ENCODE data around the gene SLC39A9.

SLC39A9 gene

GRCh38 chr14:69398053-69398817 is at the start of gene SLC39A9, which contains the start of gene ERH:
Gene SLC39A9, plus strand, starts transcription at chr14:69398692. Its CDS starts 678 bp downstream, at chr14:69399370.
Gene ERH, minus strand, starts transcription at chr14:69398299. Its CDS starts 66 bp downstream, at chr14:69398233.
- DNase-seq, result peak; percentile 98

GRCh38 chr14:69349091-69349777 is 49.3 kb upstream of the SLC39A9 start:
- DNase-seq, result no peak

- no peak for DNase-seq
Measured at GRCh38 chr14:69350892-69351291, 47.6 kb upstream of the SLC39A9 start.

DNA sequence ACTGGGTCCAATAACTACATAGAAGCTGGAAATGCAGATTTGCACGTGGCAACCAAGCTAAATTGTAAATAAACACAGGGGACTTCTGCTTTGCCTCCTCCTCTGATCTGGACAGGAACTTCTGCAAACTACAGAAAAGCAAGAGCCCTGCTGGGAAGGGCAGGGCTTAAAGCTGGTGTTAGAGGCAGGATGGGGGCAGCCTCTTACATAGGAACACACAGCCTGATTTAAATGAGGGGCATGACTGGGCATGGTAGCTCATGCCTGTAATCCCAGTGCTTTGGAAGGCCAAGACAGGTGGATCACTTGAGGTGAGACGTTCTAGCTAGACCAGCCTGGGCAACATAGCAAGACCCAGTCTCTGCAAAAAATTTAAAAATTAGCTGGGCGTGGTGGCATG is 47.1 kb upstream of the SLC39A9 start:
- DNase-seq, result no peak

DNA sequence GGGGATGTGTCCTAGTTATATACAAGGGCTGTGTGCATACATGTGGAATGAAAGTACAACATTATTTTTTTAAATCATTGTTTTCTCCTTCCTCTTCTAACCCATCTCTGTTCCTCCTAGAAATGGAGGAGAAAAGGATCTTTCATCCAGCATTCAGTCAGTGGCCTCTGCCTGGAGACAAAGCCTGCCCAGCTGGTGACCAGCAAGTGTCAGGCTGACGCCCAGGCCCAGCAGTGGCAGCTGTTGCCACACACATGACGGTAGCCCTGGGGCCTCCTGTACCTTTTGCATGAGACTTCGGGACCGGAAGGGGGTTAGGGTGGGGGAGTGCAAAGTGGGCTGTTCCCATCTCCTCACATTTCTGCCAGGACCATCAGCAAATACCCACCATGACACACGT is 46.6 kb upstream of the SLC39A9 start:
- DNase-seq, result no peak

DNA sequence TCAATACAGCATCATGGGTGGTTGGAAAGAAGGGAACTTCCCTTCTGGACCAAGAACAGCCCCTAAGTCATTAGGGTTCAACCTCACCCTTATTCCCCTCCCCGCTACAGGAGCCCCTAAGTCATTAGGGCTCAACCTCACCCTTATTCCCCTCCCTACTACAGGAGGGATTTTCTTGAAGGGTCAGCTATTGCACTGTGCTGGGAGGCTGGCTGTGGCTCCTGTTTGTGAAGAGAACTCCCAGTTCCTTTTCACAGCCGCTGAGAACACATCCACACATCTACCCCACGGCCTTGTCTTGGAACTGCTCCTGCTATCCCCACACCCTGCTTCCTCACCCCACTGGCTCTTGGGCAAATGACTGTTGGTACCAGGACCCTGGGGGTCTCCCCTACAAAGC is 45.3 kb upstream of the SLC39A9 start:
- DNase-seq, result no peak

- no peak for DNase-seq
Measured at GRCh38 chr14:69354383-69355153, 43.9 kb upstream of the SLC39A9 start.

DNA sequence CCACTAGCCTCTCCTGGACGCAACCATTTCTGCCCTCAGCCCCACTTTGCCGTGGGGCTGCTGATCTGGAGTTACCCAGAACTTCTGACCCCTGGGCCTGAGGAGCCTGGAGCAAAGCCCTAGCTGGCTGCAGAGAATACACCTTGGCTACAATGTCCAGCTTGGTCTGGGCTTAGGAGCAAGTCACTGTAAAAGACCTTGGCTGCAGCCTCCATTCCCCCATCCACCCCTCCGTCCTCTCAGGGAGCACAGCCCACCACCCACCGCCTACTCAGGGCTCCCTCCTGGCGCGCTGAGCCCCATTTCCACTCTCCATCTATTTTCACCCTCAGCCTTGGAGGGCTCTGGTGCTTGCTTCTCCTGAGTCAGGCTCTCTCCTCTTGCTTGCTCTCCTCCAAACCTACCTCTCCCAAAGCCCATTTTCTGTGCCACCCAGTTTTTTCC is 43.3 kb upstream of the SLC39A9 start:
- DNase-seq, result no peak

GRCh38 chr14:69355607-69356281 is 42.7 kb upstream of the SLC39A9 start:
- DNase-seq, result peak; percentile 66

DNA sequence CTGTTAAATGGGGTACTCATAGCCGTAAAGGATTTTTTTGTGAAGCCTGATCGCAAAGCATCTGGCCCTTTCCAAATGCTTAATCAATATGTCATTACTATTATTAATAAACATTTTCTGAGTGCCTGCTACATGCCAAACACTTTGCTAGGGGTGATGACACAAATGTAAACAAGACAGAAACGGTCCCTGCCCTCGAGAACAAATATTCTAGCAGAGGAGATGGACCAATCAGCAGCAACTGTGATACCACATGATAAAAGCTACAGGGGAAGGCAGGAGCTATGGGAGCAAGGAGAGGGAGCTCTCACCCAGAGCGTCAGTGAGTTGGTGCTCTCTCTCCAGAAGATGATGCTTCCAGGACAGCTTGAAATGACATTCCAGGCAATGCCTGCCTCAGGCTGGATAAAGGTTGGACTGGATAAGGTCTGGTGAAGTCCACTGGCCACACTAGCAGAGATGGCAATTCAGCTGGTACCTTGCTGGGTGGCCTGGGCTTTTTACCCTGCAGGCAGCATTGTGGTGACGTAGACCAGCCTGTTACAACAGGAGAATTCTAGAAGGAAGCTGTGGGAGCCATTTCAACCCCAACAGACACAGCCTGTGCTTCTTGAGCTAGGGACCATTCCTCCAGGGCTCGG is 41.5 kb upstream of the SLC39A9 start:
- DNase-seq, result no peak

DNA sequence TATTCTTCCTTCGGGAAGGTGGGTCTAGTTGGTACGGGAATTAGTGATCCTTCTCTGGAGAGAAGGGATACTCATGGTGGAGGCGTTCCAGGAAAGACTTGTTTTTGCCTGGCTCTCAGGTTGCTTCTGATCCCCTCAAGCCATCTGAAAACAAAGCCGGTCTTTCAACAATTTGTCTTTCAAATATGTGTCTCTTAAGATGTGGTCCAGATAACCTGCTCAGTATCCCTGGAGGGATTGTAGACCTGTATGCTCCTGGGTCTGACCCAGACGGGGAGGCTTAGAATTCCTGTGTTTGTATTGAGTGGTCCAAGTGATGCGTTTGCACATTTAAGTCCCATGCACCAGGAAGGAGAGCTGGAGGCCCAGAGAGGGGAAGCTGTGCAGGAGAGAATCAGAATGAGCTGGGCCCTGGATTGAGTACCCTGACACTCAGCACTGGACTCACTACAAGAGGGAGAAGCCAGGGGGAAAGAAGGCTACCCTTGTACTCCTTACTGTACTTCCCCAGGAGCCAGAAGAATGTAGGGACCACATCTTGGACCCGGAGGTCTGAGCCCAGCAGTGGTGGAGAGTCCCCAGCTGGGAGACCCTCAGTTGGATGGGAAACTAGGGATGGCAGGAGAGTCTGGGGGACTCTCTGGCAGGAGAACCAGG is 40.8 kb upstream of the SLC39A9 start:
- no peak for DNase-seq

- DNase-seq, result no peak
Measured at GRCh38 chr14:69358233-69358963, 40.1 kb upstream of the SLC39A9 start.

GRCh38 chr14:69358966-69359365 is 39.5 kb upstream of the SLC39A9 start:
- DNase-seq, result no peak

DNA sequence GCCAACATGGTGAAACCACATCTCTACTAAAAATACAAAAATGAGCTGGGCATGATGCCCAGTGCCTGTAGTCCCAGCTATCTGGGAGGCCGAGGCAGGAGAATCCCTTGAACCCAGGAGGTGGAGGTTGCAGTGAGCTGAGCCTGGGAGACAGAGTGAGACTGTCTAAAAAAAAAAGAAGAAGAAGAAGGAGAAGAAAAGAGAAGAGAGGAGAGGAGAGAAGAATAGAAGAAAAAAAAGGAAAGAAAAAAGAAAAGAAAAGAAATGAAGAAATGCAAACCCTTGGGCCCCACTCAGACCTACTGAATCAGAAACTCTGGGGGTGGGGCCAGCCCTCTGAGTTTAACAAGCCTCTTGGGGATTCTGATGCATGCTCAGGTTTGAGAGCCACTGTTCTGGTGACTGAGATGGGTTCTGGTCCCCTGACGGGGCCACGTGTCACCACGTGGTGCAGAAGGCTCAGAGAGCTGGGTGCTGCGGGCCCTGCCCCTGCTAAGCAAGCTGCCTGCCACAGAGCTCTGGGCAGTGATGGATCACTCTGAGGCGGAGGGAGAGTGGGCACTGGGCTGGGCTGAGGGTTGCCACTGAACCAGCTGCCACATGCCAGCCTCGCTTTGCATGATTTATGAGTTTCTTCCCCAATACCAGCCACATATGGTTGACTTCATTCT is 37.9 kb upstream of the SLC39A9 start:
- peak; percentile 7 for DNase-seq

- DNase-seq, result no peak
Measured at GRCh38 chr14:69363055-69363454, 35.4 kb upstream of the SLC39A9 start.

DNA sequence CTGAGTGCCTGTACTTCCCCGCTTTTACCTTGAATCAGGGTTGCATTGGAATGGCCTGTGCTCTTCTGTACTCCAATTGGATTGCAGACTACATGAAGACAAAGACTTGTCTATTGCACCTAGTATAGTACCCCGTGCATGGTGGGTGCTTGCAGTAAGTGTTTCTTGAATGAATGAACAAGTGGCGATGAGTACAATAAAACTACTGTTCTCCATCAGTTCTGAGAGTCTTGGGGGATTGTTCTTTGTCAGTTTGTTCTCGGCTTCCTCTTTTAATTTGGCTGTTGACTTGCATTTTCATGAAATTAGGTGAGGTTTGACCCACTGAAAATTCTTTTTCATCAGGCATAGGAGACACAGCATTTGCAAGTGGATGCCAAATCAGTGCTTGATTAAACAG is 34.5 kb upstream of the SLC39A9 start:
- DNase-seq, result no peak

- no peak for DNase-seq
Measured at GRCh38 chr14:69364378-69364777, 34.1 kb upstream of the SLC39A9 start.

DNA sequence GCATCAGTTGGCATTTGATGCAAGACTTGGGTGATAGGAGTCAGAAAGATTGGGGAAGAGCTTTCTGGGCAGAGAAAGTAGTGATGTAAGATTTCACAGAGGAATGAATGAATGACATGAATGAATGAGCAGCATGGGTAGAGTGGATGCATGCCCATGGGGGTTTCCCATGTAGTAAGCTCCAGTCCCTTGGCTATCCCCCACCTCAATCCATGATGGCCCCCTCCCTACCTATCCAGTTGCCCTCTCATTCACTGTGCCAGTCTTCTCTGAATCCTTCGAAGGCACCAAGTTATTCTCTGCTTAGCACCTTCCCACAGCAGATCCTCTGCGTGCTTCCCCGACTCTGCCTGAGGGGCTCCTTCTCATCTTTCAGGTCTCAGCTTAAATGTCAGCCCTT is 32.4 kb upstream of the SLC39A9 start:
- no peak for DNase-seq

GRCh38 chr14:69366761-69367160 is 31.7 kb upstream of the SLC39A9 start:
- DNase-seq, result no peak

DNA sequence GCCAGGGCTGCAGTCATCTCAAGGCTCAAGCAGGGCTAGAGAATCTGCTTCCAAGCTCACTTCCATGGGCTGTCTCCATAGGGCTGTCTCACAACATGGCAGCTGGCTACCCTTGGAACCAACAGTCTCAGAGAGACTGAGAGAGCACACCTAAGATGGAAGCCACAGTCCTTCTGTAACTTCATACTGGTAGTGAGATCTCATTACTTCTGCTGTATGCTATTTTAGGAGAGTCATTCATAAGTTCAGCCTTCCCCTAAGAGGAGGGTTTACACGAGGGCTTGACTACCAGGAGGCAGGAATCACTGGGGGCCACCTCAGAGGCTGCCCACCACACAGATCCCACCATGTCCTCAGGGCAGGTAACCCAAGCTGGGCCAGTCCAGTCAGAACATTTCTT is 30.1 kb upstream of the SLC39A9 start:
- DNase-seq, result no peak

DNA sequence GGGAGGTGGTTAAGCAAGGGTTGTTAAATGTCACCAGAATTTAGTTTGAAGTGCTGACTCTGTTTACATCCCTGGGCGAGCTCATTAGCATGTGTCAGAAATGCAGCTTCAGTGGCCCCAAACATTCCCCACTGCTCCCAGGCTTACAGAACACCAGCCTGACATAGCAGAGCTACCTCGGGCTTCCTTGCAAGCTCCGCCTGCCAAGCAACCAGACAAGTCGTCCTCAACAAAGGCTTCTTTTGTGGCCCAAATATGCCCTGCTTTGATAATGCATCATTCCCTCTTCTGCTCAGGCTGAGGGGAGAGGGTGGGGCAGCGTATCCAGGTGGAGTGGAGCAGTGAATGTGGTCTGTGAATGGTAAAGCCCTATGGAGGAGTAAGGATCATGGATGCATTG is 28.4 kb upstream of the SLC39A9 start:
- DNase-seq, result no peak
